Measurements from ENCODE around the gene NCBP1. TPM values are rescaled to one million over a fixed set of nuclear protein-coding genes. Genes with fewer than 3 reads are reported as not detected.

NCBP1 gene
- total and polyA plus RNA-seq, 2 of the 4 experiments (the other 2 are of a cell fraction): 17.8 to 46.4 TPM

- Histone ChIP-seq H3K79me1 (ENCODE audit: low read depth in 1 of 2, low read length in 2 of 2) (peaks cover 17 to 43% of the 10 kb centered on the region in 2 experiments), H2AFZ (replicated peaks; ENCODE audit: low read length, poor library complexity) (no peak overlapping the region), H2AK5ac (ENCODE audit: low read depth, low read length) (no peak overlapping the region), H3K9ac (ENCODE audit: low read depth, low read length) (no peak overlapping the region), H3K27ac (ENCODE audit: insufficient read depth, low read length) (no peak overlapping the region), H4K5ac (ENCODE audit: low read depth, low read length) (no peak overlapping the region), H2AK9ac (replicated peaks; ENCODE audit: low read depth, low read length, poor library complexity) (no peak overlapping the region), H3K36me3 (ENCODE audit: control insufficient read depth, insufficient read depth, low read length) (peaks cover 5% of the 10 kb centered on the region; the same call in 1 of the 2 replicates), H3K9me1 (ENCODE audit: insufficient read depth, low read length) (no peaks in the 10 kb centered on the region), H3K4me3 (ENCODE audit: insufficient read depth, low read depth, low read length) (no peak overlapping the region), H3K27me3 (ENCODE audit: control insufficient read depth, insufficient read depth, low read length) (no peaks in the 10 kb centered on the region), H2BK20ac (ENCODE audit: low read depth, low read length) (no peak overlapping the region), H3K4me2 (ENCODE audit: low read depth, low read length) (no peak overlapping the region), H4K20me1 (ENCODE audit: insufficient read depth, low read length) (peaks cover 43% of the 10 kb centered on the region), H2BK5ac (ENCODE audit: low read depth, low read length, poor library complexity, severe bottlenecking) (no peak overlapping the region), H3K56ac (ENCODE audit: extremely low read depth, insufficient read depth, low read length) (no peak overlapping the region), H2BK15ac (ENCODE audit: low read depth, low read length) (no peak overlapping the region), H3K18ac (ENCODE audit: low read depth, low read length) (no peak overlapping the region), H3K4ac (ENCODE audit: low read depth, low read length) (no peak overlapping the region), H3K9me3 (ENCODE audit: control insufficient read depth, insufficient read depth, low read length) (no peaks in the 10 kb centered on the region), H3K23ac (ENCODE audit: low read depth, low read length) (peak overlapping the region; percentile 13; the same call in 1 of the 2 replicates), H4K91ac (ENCODE audit: insufficient read depth, low read depth, low read length) (no peak overlapping the region), H4K8ac (ENCODE audit: low read depth in 2 of 2, low read length in 2 of 2) (no peak overlapping the region), H3K4me1 (ENCODE audit: control insufficient read depth, insufficient read depth, low read length) (peaks cover 5% of the 10 kb centered on the region), H2BK120ac (ENCODE audit: low read depth, low read length) (no peak overlapping the region), H3K14ac (replicated peaks; ENCODE audit: low read depth, low read length) (no peak overlapping the region)
- TF ChIP-seq NFE2L2 (IDR thresholded peaks at IDR 0.05; ENCODE audit: low read depth, low read length): no peak
- no peak for TF ChIP-seq SMC3 (IDR thresholded peaks at IDR 0.05; ENCODE audit: low read depth, low read length)
- no peak for TF ChIP-seq CEBPB (IDR thresholded peaks at IDR 0.05; ENCODE audit: low read depth, low read length)
- TF ChIP-seq RAD21 (IDR thresholded peaks at IDR 0.05; ENCODE audit: low read length): no peak
- TF ChIP-seq CHD1 (IDR thresholded peaks at IDR 0.05; ENCODE audit: low read depth, low read length): no peak
- no peak for TF ChIP-seq ELK1 (IDR thresholded peaks at IDR 0.05; ENCODE audit: borderline replicate concordance, low read depth, low read length)
- TF ChIP-seq MXI1 (IDR thresholded peaks at IDR 0.05; ENCODE audit: borderline replicate concordance, low read depth, low read length): no peak
- ChIA-PET CTCF (interaction anchor here (0.8 kb wide), 1 partner anchor 22 kb away, joined by 3 read pairs; no protein-coding TSS in a partner anchor), POLR2A (ENCODE audit: unreplicated experiment) (no interaction called here)
- in situ Hi-C loops (cut with MboI; ENCODE audit: low sequenced_read_pairs): no loop called here
- WGBS, 2 experiments (ENCODE audit: extremely low coverage in 2 of 2, insufficient read length in 1 of 2): no CpG with 5 or more reads among the region's 3 CpGs
- ATAC-seq (ENCODE audit: low read depth): no peak
- no peak for DNase-seq
- dilution Hi-C loops (cut with HindIII; ENCODE audit: low sequenced_read_pairs, unreplicated experiment): no loop called here
- BruUV-seq (replicated peaks): no TSS peak
- intact Hi-C loops (cut with micrococcal nuclease): no loop called here
Measured at GRCh38 chr9:97638666-97639065, 5.0 kb downstream of the NCBP1 start.
